HG03103 (cell line): ENCODE data around the gene CA10.

Experiments
- ATAC-seq: cut with Tn5 transposase; IDR thresholded peaks from one replicate; pipeline ENCODE4 v1.9.1; 2021; ENCODE audit warnings: low read depth; ENCODE audit not compliant: unreplicated experiment

CA10 gene

GRCh38 chr17:52147872-52148271 is 10.6 kb downstream of the CA10 start:
- ATAC-seq, result no peak

DNA sequence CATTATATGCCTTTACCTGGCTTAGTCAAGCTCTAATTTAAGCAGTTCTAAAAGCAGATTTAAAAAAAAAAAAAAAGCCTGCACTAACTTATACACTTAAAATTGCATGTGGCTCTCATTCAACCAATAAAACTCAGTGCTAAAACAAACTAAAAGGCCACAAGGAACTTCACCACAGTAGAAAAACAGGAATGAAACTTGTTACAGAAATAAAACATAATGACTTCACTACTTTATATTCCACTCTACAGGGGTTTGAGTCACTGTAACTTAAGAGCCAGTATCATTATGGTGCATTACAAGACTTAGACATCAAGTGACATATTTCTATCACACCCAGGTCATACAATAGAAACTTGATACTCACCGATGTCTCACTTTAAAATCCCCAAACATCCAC is 11.1 kb downstream of the CA10 start:
- no peak for ATAC-seq

DNA sequence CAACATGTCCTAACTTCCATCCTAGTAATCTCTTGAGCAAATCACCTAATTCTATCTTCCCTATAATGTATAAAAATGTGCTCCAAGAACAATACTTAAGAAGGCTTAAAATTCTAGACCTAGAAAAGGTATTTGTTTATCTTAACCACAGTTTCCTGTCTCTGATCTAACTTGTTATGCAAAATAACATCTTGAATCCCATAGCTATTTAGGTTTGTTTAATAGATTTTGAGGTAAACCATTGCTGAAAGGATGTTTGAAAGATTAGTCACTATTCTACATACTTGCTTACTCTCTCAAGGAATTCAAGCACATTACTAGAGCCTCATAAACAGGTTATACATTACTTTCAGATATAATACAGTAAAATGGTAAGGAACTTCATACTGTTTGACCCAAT is 13.0 kb downstream of the CA10 start:
- no peak for ATAC-seq

DNA sequence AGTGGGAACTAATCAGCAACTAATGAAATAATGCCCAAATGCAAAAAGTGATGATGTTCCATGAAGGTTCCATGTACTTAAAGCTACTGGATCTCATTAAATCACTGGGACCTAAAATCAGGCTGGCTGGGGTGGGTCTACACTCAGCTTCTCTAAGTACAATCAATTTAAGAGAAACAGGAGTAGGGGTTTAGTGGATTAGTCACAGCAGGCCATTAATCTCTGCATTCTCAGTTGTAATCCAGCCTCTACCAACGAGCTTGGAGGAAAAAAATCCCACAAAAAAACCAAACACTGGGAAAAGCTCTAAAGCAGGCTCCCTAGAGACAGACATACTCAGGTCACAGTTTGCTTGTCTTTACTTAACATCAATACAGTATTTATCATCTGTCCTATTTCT is 15.0 kb downstream of the CA10 start:
- no peak for ATAC-seq

DNA sequence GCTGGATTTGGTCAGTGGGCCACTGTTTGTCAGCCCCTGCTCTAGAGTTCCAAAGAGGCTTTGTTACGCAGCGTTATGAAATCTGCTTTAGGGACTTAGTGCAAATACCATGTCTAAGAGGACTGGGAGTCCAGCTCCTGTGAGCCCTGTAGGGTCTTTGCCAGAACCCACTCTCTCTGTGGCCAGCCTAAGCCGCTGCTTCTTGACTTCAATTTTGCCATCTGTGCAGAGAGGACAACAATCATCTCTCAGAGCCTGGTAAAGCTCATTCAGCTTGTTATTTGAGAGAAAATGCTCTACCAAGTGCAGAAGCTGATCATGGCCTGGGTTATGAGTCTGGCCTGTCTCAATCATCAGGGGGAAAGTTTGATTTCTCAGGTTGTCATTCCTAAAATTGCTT is 17.9 kb downstream of the CA10 start:
- ATAC-seq, result no peak

DNA sequence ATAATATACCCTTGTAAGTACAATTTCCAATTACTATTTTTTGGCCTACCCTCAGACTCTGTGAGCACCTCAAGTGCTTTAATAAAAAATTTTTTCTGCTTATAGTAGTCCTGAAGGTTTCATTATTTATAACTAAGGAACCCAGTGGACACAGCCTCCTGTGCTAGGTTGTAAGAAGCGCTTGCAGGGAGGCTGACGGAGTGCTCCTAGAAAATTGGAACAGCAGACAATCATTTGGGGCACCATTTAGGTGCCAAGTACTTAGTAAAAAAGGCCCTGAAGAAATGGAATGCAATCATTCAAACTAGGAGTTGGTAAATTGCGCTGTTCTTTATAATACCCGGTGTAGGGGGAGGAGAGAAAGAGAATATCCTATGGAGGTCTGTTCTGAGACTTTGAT is 19.8 kb downstream of the CA10 start:
- ATAC-seq, result no peak

DNA sequence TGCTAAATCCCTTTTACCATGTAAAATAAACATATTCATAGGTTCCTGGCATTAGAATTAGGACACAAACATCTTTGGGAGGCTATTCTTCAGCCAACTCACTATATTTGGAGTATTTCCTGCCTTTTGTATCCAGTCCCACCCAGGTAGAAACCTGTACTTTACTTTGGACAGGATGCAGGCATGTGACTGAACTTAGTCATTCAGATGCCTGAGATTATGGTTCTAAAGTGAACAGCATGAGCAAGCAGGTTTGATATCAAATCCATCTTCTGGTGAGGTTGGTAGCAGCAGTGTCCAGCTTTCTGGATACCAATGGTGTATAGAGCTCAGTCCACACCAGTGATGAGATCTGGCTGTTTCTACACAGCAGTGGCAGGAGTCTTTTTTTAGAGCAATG is 20.2 kb downstream of the CA10 start:
- ATAC-seq, result no peak

- ATAC-seq, result no peak
These were observed 22.3 kb downstream of the CA10 start for GRCh38 chr17:52136166-52136565.

- no peak for ATAC-seq
These were observed 23.9 kb downstream of the CA10 start for GRCh38 chr17:52134641-52135040.

DNA sequence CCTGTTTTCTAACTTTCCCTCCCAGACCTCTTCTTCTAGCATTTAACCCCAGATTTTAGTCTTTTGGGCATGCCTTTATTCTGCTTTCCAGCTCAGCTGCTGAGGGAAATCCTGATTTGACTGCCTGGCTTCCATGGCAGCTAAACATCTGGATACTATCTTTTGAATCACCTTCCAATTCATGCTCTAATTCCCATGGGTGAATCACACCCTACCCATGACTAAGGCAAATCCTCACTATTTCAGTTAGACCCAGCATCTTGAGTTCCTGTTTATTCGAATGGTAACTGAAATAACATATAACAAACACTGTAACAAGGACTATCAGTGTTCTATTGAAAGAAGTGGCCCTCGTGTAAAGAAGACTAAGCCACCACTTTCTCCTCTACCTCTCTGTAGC is 29.8 kb downstream of the CA10 start:
- no peak for ATAC-seq

DNA sequence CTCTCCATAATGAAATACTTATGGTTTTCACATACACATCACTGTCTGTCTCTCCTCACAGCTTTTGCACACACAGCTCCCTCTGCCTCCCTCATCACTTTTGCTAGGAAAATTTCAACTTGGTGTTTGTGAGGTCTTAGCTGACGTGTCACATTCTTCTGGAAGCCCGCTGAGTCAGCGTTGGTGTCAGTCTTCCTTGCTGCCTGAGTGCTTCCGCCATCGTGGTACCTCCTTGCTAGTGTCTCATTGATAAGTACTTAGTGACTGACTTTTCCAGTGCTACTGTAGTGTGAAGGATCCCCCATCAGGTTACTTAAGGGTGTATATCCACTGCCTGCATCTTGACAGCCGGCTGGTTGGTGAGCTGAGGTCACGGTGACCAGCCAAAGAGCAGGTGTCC is 33.5 kb downstream of the CA10 start:
- no peak for ATAC-seq

DNA sequence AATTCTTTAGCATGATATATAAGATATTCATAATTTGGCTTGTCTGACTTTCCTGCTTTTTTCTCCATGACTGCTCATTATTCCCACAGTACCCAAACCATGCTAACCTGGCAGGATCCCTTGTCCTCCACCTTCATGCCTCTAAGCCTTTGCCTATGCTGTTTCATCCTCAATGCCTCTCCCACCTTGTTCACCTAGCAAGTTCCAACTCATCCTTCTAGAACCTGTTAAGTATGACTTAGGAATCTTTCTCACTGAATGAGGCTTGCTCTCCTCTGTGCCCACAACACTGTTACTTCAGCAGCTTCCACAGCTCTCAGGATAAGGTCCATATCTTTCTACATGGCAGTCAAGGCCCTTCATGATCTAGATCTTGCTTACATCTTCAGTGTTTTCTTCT is 34.0 kb downstream of the CA10 start:
- ATAC-seq, result no peak

DNA sequence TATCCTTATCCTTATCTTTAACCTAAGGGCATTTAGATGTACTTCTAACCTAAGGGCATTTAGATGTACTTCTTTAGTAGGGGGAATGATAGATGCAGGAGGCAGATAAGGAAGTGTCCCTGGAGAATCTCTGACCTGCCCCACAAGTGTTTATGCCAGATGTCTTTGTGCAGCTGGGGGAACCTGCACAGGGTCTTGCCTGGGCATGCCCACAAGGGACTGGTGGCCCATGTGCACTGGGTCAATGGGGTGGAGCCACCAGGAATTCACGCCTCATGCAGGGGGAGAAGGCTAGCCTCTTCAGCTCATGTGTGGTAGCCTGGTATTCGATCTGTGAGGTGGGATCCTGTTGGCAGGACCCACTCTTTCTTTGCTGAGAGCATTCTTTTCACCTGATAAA is 38.0 kb downstream of the CA10 start:
- ATAC-seq, result no peak

DNA sequence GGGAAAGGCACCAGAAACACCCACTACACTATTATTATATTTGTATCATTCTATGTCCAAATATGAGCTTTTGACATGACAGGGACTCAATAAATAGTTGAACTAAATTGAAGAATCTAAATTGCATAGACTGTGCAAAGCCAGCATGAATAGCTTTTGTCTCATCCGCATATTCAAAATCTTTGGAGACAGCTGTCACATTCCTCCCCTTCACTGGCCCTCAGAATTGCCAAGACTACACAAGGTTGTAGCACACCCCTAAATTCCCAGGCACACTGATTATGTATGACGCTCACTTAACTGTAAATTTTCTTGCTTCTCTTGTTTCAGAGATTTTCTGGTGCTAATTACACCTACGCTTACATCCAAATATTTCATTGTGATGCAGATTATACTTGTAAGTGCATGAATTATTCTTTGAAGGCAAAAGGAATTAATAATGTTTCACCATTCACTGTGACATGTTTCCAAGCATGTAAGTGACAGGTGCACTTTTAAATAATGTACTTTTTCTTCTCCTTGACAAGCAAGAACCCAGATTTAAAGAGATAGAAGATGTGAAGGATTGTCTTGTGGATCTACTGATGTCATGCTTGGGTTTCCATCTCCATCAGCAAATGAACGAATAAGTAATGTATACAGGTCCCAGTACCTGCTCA is 47.5 kb downstream of the CA10 start:
- ATAC-seq, result no peak

GRCh38 chr17:52106638-52107261 is 51.8 kb downstream of the CA10 start:
- ATAC-seq, result no peak

DNA sequence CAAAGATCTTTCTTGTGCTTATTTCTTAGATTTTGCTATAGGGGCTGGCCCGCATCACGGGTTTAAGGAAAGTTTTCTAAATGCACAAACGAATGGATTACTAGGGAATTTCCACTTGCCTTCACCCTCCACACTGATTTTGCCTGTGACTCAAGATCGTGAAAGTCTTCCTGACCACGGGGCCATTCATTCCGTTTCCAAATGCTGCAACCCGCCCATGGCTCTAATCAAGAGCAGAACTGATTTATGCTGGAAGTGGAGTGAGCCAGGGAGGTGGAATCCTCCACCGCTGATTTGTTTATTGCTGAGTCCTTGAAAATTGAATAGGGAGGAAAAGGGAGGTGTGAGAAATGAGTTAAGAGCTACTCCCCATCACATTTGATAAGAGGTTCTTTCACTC is 52.4 kb downstream of the CA10 start:
- ATAC-seq, result no peak

DNA sequence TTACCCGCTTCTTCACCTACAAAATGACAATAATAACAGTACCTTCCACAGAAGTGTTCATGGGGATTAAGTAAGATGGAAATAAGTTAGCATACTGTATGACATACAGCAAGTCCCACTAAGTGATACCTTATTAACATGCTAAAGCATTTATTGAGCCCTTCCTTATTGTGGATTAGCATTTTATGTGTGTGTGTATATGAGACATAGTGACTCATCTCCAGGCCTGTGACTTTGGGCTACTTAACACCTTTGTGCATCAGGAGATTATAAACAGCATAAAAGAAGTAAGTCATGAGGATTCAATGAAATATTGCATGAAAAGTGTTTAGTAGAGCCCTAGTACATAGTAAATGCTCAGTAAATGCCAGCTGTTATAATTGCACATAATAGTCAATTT is 52.9 kb downstream of the CA10 start:
- no peak for ATAC-seq

GRCh38 chr17:52096056-52096455 is 62.5 kb downstream of the CA10 start:
- ATAC-seq, result no peak

GRCh38 chr17:52084176-52084575 is 74.3 kb downstream of the CA10 start:
- ATAC-seq, result no peak

- ATAC-seq, result no peak
These were observed 79.0 kb downstream of the CA10 start for GRCh38 chr17:52079496-52079895.

- ATAC-seq, result no peak
These were observed 86.8 kb downstream of the CA10 start for GRCh38 chr17:52071712-52072111.

- no peak for ATAC-seq
These were observed 93.7 kb downstream of the CA10 start for GRCh38 chr17:52064791-52065211.

DNA sequence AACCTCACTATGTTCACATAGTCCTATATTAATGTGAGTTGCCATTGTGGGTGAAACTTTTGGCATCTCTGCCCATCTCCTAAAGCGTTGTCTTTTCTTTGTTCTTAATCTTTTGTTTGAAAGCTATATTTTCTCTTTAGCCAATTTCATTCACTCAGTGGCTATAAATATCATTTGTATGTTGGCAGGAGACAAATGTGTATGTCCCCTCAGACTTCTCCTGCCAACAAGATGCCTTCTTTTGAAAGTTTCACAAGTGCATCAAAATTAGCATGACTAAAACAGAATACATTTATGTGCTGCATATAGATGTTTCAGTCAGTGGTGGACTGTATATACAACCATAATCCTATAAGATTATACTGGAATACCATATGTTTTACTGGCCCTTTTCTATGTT is 109.0 kb downstream of the CA10 start:
- no peak for ATAC-seq
